CD8-positive, alpha-beta memory T cell (primary cell): Measurements from ENCODE around the gene KCNMA1. TPM values are rescaled to one million over a fixed set of nuclear protein-coding genes. Genes with fewer than 3 reads are reported as not detected.

Experiments
- CTCF ChIA-PET: fragments of 350-600 bp; sonication (Branson Sonifier 250); formaldehyde crosslinking; loops from one replicate; lab custom pipeline; 2021; ENCODE audit warnings: antibody characterized with exemption; lab: Charles Lee
- POLR2A ChIA-PET: fragments of 350-600 bp; sonication (Branson Sonifier 250); formaldehyde crosslinking; loops from one replicate; lab custom pipeline; 2021; ENCODE audit warnings: antibody characterized with exemption; lab: Charles Lee
- DNase-seq, 5 donors: peaks; one replicate each; pipeline versions ENCODE4 v3.0.0 to v3.0.0-alpha.2; 2020 to 2022; ENCODE audit warnings: mixed read lengths in 1 of 5
- H3K27ac ChIP-seq: one replicate; pipeline ENCODE4 v1.7.0; 2013; ENCODE audit warnings: low read depth, mild to moderate bottlenecking, low read length, moderate library complexity
- H3K27me3 ChIP-seq: 2 replicates; pipeline ENCODE4 v1.7.0; 2013; ENCODE audit warnings: low read length, mild to moderate bottlenecking; ENCODE audit not compliant: insufficient read depth, poor library complexity, severe bottlenecking
- H3K36me3 ChIP-seq: 2 replicates; pipeline ENCODE4 v1.7.0; 2013; ENCODE audit warnings: mild to moderate bottlenecking, low read length, moderate library complexity; ENCODE audit not compliant: insufficient read depth
- H3K4me1 ChIP-seq: 2 replicates; pipeline ENCODE4 v1.7.0; 2013; ENCODE audit warnings: mild to moderate bottlenecking, low read length, moderate library complexity; ENCODE audit not compliant: insufficient read depth
- H3K4me3 ChIP-seq: 2 replicates; pipeline ENCODE4 v1.7.0; 2013; ENCODE audit warnings: mild to moderate bottlenecking, low read length
- H3K9me3 ChIP-seq: 2 replicates; pipeline ENCODE4 v1.7.0; 2013; ENCODE audit warnings: mild to moderate bottlenecking, low read length
- H3K27ac Mint-ChIP-seq, 8 donors: one replicate each; pipeline ENCODE4 v1.8.0; 2020 to 2021; ENCODE audit warnings: mixed read lengths in 8 of 8, mild to moderate bottlenecking in 6 of 8, inconsistent platforms in 3 of 8, moderate library complexity in 3 of 8
- H3K27me3 Mint-ChIP-seq, 2 donors: one replicate each; pipeline ENCODE4 v1.8.0; 2020 to 2021; ENCODE audit warnings: mixed read lengths in 2 of 2, mild to moderate bottlenecking in 1 of 2, moderate library complexity in 1 of 2
- H3K36me3 Mint-ChIP-seq, 3 donors: one replicate each; pipeline ENCODE4 v1.8.0; 2020 to 2021; ENCODE audit warnings: mixed read lengths in 3 of 3, inconsistent platforms in 1 of 3, mild to moderate bottlenecking in 1 of 3
- H3K4me1 Mint-ChIP-seq, 3 donors: one replicate each; pipeline ENCODE4 v1.8.0; 2020 to 2021; ENCODE audit warnings: mixed read lengths in 3 of 3, inconsistent platforms in 1 of 3, mild to moderate bottlenecking in 1 of 3
- H3K4me3 Mint-ChIP-seq, 7 donors: one replicate each; pipeline ENCODE4 v1.8.0; 2020 to 2021; ENCODE audit warnings: mixed read lengths in 7 of 7, mild to moderate bottlenecking in 6 of 7, moderate library complexity in 4 of 7, inconsistent platforms in 2 of 7
- H3K9me3 Mint-ChIP-seq, 5 donors: one replicate each; pipeline ENCODE4 v1.8.0; 2020 to 2022; ENCODE audit warnings: mixed read lengths in 5 of 5, mild to moderate bottlenecking in 3 of 5, moderate library complexity in 2 of 5, inconsistent platforms in 1 of 5
- polyA plus RNA-seq: library from polyadenylated mRNA; unstranded; fragments of 300-500 nt; fragmentation: Illumina TruSeq; gene quantifications from one replicate; pipeline ENCODE4 v1.2.3, GENCODE V29; 2021
- total RNA-seq, 2 experiments: library from RNA; stranded (reverse); gene quantifications; one replicate each; pipeline ENCODE4 v1.2.3, GENCODE V29; 2021

The KCNMA1 gene
- total and polyA plus RNA-seq, 3 experiments from 2014 or later = 0.20 to 0.31 TPM; not detected in 1

- H3K36me3 ChIP-seq = no peaks in the 10 kb centered on the region
- H3K27me3 ChIP-seq = no peaks in the 10 kb centered on the region
- no peaks in the 10 kb centered on the region for H3K36me3 Mint-ChIP-seq
- no peaks in the 10 kb centered on the region for H3K4me1 Mint-ChIP-seq
- H3K9me3 ChIP-seq = no peaks in the 10 kb centered on the region
- peaks cover 0 to 5% of the 10 kb centered on the region in 2 donors for H3K27me3 Mint-ChIP-seq
- no peak overlapping the region for H3K4me3 Mint-ChIP-seq
- H3K4me1 ChIP-seq = no peaks in the 10 kb centered on the region
- no peak for DNase-seq
- no peak overlapping the region for H3K27ac ChIP-seq
- no peak overlapping the region for H3K4me3 ChIP-seq
- no peaks in the 10 kb centered on the region for H3K9me3 Mint-ChIP-seq
- H3K27ac Mint-ChIP-seq = no peak overlapping the region
- ChIA-PET POLR2A (no interaction called here), CTCF (no interaction called here)
Observed at GRCh38 chr10:77474386-77474785, 163.2 kb downstream of the KCNMA1 start.

- Histone ChIP-seq H3K4me3 (no peak overlapping the region), H3K27ac (no peak overlapping the region), H3K4me1 (no peaks in the 10 kb centered on the region), H3K27me3 (no peaks in the 10 kb centered on the region), H3K36me3 (no peaks in the 10 kb centered on the region), H3K9me3 (no peaks in the 10 kb centered on the region)
- Mint-ChIP-seq H3K27ac (no peak overlapping the region), H3K36me3 (no peaks in the 10 kb centered on the region), H3K4me1 (no peaks in the 10 kb centered on the region), H3K9me3 (no peaks in the 10 kb centered on the region), H3K4me3 (no peak overlapping the region), H3K27me3 (peaks cover 0 to 3% of the 10 kb centered on the region in 2 donors)
- DNase-seq = no peak
- CTCF ChIA-PET = no interaction called here
- POLR2A ChIA-PET = no interaction called here
Observed at GRCh38 chr10:77472146-77472545, 165.5 kb downstream of the KCNMA1 start.

DNA sequence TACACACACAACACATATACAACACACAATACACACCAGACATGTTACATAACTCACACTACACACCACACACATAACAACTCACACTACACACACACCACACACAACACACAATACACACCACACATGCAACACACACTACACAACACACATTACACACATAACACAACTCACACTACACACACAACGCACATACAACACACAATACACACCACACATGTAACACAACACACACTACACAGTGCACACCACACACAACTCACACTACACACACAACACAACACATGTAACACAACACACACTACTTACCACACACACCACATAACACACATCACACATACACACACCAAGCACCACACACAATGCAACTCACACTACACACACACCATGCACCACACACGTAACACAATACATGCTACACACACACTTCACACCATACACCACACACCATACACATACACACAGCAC lies 166.5 kb downstream of the KCNMA1 start:
- Mint-ChIP-seq H3K36me3 (no peaks in the 10 kb centered on the region), H3K4me1 (no peaks in the 10 kb centered on the region), H3K27ac (no peak overlapping the region), H3K27me3 (no peaks in the 10 kb centered on the region), H3K9me3 (no peaks in the 10 kb centered on the region), H3K4me3 (no peak overlapping the region)
- DNase-seq = no peak
- no peak overlapping the region for H3K4me3 ChIP-seq
- ChIA-PET POLR2A (no interaction called here), CTCF (no interaction called here)
- no peak overlapping the region for H3K27ac ChIP-seq
- H3K9me3 ChIP-seq = no peaks in the 10 kb centered on the region
- no peaks in the 10 kb centered on the region for H3K36me3 ChIP-seq
- no peaks in the 10 kb centered on the region for H3K27me3 ChIP-seq
- no peaks in the 10 kb centered on the region for H3K4me1 ChIP-seq

DNA sequence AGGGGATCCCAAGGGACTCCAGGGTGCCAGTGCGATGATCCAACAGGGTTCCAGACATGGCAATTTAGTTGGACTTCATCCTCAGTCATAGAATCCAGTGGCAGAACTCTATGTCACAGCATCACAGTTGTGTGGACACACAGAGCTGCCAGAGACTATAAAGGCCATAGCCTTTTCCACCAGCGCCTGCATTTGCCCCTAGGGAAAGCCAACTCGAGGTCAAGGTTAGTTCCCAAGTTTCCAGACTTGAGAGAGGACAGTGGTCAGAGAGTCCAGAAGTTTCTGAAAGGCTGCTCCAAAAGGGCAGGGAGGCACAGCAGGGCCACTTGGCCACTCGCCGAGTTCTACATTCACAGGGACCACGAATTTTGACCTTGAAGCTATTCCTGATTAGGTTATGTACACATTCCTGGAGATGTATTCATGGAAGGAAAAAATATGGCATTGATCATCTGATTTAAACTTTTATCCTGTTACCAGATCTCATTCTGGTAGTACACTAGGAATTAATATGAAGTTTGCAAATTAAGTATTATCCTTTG lies 170.1 kb downstream of the KCNMA1 start:
- no peak overlapping the region for H3K27ac ChIP-seq
- H3K4me3 ChIP-seq = no peak overlapping the region
- POLR2A ChIA-PET = no interaction called here
- no peaks in the 10 kb centered on the region for H3K27me3 ChIP-seq
- no peaks in the 10 kb centered on the region for H3K9me3 ChIP-seq
- no peaks in the 10 kb centered on the region for H3K4me1 ChIP-seq
- DNase-seq = no peak
- Mint-ChIP-seq H3K9me3 (no peaks in the 10 kb centered on the region), H3K27me3 (no peaks in the 10 kb centered on the region), H3K27ac (no peak overlapping the region), H3K36me3 (no peaks in the 10 kb centered on the region), H3K4me3 (no peak overlapping the region), H3K4me1 (no peaks in the 10 kb centered on the region)
- CTCF ChIA-PET = no interaction called here
- H3K36me3 ChIP-seq = no peaks in the 10 kb centered on the region

GRCh38 chr10:77463967-77464745 lies 173.5 kb downstream of the KCNMA1 start:
- POLR2A ChIA-PET = no interaction called here
- Histone ChIP-seq H3K9me3 (no peaks in the 10 kb centered on the region), H3K27me3 (no peaks in the 10 kb centered on the region), H3K27ac (no peak overlapping the region), H3K4me3 (no peak overlapping the region), H3K36me3 (no peaks in the 10 kb centered on the region), H3K4me1 (no peaks in the 10 kb centered on the region)
- CTCF ChIA-PET = no interaction called here
- no peak overlapping the region for H3K4me3 Mint-ChIP-seq
- peaks cover 5 to 10% of the 10 kb centered on the region in 2 donors for H3K27me3 Mint-ChIP-seq
- DNase-seq = no peak
- H3K36me3 Mint-ChIP-seq = no peaks in the 10 kb centered on the region
- no peaks in the 10 kb centered on the region for H3K9me3 Mint-ChIP-seq
- H3K4me1 Mint-ChIP-seq = no peaks in the 10 kb centered on the region
- H3K27ac Mint-ChIP-seq = no peak overlapping the region

DNA sequence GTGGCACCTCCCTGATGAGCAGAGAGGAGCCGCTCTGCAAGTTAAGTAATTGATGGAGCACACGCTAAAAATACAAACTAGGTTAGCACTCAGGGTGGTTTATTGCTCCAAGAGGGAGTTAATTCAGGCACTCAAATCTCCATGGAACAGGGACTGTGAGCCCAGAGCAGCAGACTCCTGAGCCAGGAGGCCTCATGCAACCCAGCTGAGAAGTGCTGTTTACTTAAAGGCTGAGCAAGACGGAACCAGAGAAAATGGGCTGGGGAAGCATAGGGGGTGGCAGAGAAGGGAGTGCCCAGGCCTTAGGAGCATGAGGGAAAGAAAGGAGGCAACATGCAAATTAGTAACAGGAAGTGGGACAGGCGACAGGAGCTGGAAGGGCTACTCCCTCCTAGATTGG lies 174.1 kb downstream of the KCNMA1 start:
- Histone ChIP-seq H3K4me1 (no peaks in the 10 kb centered on the region), H3K36me3 (no peaks in the 10 kb centered on the region), H3K27ac (no peak overlapping the region), H3K9me3 (no peaks in the 10 kb centered on the region), H3K27me3 (no peaks in the 10 kb centered on the region), H3K4me3 (no peak overlapping the region)
- DNase-seq = no peak
- no peaks in the 10 kb centered on the region for H3K9me3 Mint-ChIP-seq
- no peak overlapping the region for H3K4me3 Mint-ChIP-seq
- no peaks in the 10 kb centered on the region for H3K4me1 Mint-ChIP-seq
- ChIA-PET CTCF (no interaction called here), POLR2A (no interaction called here)
- H3K36me3 Mint-ChIP-seq = no peaks in the 10 kb centered on the region
- no peak overlapping the region for H3K27ac Mint-ChIP-seq
- peaks cover 5 to 16% of the 10 kb centered on the region in 2 donors for H3K27me3 Mint-ChIP-seq

- Histone ChIP-seq H3K9me3 (no peaks in the 10 kb centered on the region), H3K4me3 (no peak overlapping the region), H3K27me3 (no peaks in the 10 kb centered on the region), H3K27ac (no peak overlapping the region), H3K36me3 (no peaks in the 10 kb centered on the region), H3K4me1 (no peaks in the 10 kb centered on the region)
- H3K36me3 Mint-ChIP-seq = no peaks in the 10 kb centered on the region
- DNase-seq = no peak
- H3K27ac Mint-ChIP-seq = no peak overlapping the region
- ChIA-PET POLR2A (no interaction called here), CTCF (no interaction called here)
- no peaks in the 10 kb centered on the region for H3K4me1 Mint-ChIP-seq
- H3K9me3 Mint-ChIP-seq = no peaks in the 10 kb centered on the region
- H3K27me3 Mint-ChIP-seq = peaks cover 5 to 21% of the 10 kb centered on the region in 2 donors
- H3K4me3 Mint-ChIP-seq = no peak overlapping the region
Observed at GRCh38 chr10:77461636-77462296, 175.8 kb downstream of the KCNMA1 start.

- peaks cover 5 to 21% of the 10 kb centered on the region in 2 donors for H3K27me3 Mint-ChIP-seq
- H3K9me3 Mint-ChIP-seq = no peaks in the 10 kb centered on the region
- Histone ChIP-seq H3K4me3 (no peak overlapping the region), H3K36me3 (no peaks in the 10 kb centered on the region), H3K27me3 (no peaks in the 10 kb centered on the region), H3K4me1 (no peaks in the 10 kb centered on the region), H3K27ac (no peak overlapping the region), H3K9me3 (no peaks in the 10 kb centered on the region)
- no peaks in the 10 kb centered on the region for H3K4me1 Mint-ChIP-seq
- ChIA-PET POLR2A (no interaction called here), CTCF (no interaction called here)
- H3K27ac Mint-ChIP-seq = no peak overlapping the region
- H3K4me3 Mint-ChIP-seq = no peak overlapping the region
- no peak for DNase-seq
- H3K36me3 Mint-ChIP-seq = no peaks in the 10 kb centered on the region
Observed at GRCh38 chr10:77459905-77460304, 177.7 kb downstream of the KCNMA1 start.
